K562 treated with DMSO at 1 percent for 4 hours (cell line): ENCODE data around the gene MRPL36. TPM values are rescaled to one million over a fixed set of nuclear protein-coding genes. Genes with fewer than 3 reads are reported as not detected.

Source experiments
- total RNA-seq: library from RNA; unstranded; fragments of 300-600 nt; gene quantifications from 2 replicates; pipeline ENCODE4 v1.2.3, GENCODE V29; 2022; ENCODE audit not compliant: insufficient read depth

MRPL36 gene
- total RNA-seq, result 30.3 and 46.0 TPM in 2 replicates

DNA sequence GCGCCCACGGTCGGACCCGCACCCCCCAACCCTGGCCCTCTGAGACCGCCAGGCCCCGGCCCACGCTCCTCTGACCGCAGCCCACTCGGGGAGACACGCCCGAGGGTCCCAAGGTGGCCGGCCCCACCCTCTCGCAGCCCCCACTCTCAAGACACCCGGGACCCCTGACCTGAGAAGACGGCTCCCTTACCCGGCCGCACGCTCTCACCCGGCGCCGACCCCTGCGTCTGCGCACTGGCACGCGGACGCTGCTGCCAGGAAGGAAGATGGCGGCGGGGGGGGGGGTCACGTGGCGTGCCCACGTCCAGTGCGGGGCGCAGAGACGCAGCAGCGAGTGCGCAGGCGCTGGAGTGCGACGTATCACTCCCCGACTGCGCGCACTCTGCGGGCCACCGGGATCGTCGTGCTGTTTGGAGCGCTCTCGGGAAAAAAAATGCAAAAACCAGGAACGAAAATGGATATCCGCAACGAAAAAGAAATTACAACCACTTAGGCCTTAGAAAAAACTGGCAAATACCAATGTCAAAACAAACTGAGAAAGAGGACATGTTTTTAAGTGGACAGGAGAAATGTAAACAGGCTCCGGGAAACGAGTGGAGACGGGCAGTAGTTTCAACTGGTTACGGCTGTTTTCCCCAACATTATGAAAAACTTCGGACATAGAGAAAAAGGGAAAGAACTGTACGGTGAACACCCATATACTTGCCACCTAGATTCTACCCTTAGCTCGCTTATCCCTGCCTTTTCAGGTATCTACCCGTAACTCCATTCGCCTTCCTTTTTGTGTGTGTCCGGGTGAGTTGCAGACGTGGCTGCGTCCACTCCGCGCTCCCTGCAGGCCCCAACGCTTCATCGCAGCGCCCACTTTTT is at the start of gene MRPL36:
Gene MRPL36 (minus strand): TSS at position 236 of the 870 bp plus-strand sequence. CDS start 902 bp downstream, outside the sequence.

DNA sequence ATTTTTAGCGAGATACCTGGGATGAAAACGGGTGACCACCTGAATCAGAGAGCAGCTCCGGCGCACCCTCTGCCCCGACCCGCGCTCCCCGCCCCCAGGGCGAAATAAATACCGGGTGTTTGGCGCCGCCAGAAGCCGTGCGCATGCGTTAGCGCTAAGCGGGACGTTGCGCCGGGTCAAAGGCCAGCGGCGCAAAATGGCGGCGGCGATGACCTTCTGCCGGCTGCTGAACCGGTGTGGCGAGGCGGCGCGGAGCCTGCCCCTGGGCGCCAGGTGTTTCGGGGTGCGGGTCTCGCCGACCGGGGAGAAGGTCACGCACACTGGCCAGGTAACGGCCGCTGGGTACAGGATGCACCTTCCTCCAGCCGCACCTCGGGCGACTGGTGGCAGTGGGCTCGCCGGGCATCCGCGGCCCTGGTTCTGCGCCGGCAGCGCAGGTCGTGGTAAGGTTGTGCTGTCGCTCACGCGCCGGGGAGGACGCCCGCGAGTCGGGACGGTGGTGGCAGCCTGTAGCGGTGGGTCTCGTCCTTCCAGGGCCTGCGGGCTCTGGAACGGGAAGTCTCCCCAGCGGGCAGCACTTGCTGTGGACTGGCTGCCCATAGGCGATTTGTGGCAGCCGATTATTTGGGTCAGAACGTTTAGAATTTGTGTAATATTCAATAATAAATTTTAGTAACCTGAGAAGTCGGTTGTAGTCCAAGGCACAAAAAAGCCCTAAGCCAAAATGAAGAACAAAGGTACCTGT is 1.8 kb upstream of the MRPL36 start, which contains the start of gene NDUFS6:
Gene NDUFS6 (plus strand): TSS at position 186 of the 745 bp plus-strand sequence. CDS start 11 bp downstream, at position 197.

Other genes with a start within 250 kb of the MRPL36 start
- 53.1 and 73.7 TPM in 2 replicates for gene NDUFS6, start 1.6 kb upstream of the MRPL36 start, total RNA-seq
- gene IRX4, start 83.1 kb upstream of the MRPL36 start, total RNA-seq, result 0.34 TPM in 1 of 2 replicates, not detected in the other